Posterior vena cava (tissue), 2 donors: Measurements from ENCODE around the gene CUL4A. TPM values are rescaled to one million over a fixed set of nuclear protein-coding genes. Genes with fewer than 3 reads are reported as not detected.
"Not testable (repeated sequence)": the region's sequence is repeated elsewhere in the genome, so short reads cannot be mapped to it uniquely, and the experiment has no call there.

Source experiments
- DNase-seq: peaks from one replicate; pipeline ENCODE4 v3.0.0-alpha.2; 2020; ENCODE audit warnings: low spot score
- intact Hi-C, 2 donors: fragments of 100-400 bp; cut with DNase I; formaldehyde crosslinking; loops; one replicate each; pipeline versions ENCODE4 v1.14.1 to v1.14.2; 2022 to 2023
- microRNA-seq, 2 donors: library from miRNA; unstranded; fragments of <30 nt; microRNA quantifications; one replicate each; pipeline ENCODE4 v1.2.0, GENCODE V29; 2020 to 2021; ENCODE audit warnings: borderline microRNAs expressed in 2 of 2
- total RNA-seq, 2 donors: library from RNA; stranded (reverse); fragmentation: NEBNext Ultra II Directional; extraction: Animal tissue kit (Norgen Biotek cat#: 25700); gene quantifications; one replicate each; pipeline ENCODE4 v1.2.1, GENCODE V29; 2021
- donor health status: DM: yes; HTN: yes; CAD: no.
- donor health status: DM: yes; HTN: yes; CAD: no.

Gene CUL4A
- total RNA-seq, 2 donors from 2014 or later = 57.5 to 58.5 TPM

DNA sequence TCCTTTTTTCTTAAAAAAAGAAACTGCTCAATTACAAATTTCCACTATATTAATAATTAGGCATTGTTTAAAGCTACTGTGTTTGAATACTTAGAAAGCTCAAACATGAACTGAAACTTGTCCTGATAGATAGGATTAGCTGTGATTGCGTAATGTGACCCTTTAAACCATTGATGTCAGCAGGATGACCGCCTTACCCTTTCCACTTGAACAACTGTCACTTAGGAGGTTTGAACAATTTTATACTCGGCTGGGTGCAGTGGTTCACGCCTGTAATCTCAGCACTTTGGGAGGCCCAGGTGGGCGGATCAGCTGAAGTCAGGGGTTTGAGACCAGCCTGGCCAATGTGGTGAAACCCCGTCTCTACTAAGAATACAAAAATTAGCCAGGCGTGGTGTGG, 90.5 kb downstream of the CUL4A start:
- intact Hi-C loops = no loop called here
- DNase-seq = no peak

DNA sequence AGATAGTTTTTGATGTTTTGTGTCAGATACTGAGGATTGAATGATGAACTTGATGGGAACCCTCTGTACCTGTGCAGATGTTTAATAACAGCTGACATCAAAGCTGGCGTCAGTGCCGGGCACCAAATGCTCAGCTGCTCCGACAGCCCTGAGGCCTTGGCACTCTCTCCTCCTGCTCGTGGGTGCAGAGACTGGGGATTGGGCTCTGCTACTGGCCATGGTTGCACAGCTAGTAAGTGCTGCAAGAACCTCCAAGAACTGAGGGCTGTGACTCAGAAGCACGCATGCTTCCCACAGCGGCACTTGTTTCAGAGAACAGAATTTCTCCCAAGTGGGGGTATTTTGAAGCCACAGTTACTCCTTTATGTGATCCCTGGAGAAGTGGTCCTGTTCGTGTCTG, 93.6 kb downstream of the CUL4A start:
- DNase-seq = no peak
- intact Hi-C loops = no loop called here

DNA sequence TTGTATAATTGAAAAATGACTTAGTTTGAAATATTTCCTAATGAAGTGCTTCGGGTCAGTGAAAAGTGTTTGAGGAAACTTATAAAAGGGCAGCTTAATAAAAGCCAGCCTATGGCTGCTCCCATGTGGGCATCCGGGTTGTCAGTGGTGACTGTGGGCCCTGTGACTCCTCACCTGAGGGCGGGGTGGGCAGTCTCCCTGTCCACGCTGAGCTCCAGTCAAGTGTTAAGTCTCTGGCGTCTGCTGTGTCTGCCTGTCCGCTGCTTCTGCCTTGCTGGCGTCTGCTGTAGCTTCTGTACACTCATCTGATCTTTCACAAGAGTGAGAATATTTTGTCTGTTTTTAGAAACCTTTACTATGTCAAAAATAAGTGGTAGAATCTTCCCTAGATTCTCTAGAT, 94.7 kb downstream of the CUL4A start:
- no peak for DNase-seq
- intact Hi-C loops = no loop called here

DNA sequence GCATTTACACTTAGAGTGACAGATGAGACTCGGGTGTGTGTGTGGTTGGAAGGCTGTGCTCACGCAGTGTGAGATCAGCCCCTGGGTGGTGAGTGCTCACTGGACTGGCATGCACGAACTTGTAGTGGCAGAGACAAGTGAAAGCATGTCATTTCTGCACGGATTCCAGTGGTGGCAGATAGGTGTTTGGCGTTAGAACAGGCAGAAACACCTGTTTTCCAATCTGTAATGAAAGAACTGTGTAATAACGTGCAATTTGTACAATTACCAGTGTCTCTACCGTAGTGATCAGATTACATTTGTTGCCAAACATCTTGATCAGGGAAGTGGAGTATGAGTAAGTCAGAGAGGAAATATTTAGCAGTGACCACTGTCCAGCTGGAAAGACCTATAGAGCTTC, 95.8 kb downstream of the CUL4A start:
- no peak for DNase-seq
- intact Hi-C loops = no loop called here

DNA sequence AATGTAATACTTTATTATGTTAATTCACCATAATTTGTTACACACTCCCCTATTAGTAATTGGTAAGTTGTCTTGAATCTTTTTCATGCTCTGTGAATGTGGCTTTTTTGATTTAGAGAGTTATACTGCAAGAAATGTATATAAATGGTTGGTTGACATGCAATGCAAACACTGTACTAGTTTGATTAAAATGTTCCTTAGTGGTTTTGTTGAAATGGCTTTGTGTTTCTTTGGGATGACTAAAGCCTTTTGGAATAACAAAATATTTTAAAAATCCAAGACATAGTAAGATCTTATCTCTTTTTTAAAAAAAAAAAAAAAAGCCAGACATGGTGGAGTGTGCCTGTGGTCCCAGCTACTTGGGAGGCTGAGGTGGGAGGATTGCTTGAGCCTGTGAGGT, 98.1 kb downstream of the CUL4A start:
- DNase-seq = no peak
- intact Hi-C loops = no loop called here

DNA sequence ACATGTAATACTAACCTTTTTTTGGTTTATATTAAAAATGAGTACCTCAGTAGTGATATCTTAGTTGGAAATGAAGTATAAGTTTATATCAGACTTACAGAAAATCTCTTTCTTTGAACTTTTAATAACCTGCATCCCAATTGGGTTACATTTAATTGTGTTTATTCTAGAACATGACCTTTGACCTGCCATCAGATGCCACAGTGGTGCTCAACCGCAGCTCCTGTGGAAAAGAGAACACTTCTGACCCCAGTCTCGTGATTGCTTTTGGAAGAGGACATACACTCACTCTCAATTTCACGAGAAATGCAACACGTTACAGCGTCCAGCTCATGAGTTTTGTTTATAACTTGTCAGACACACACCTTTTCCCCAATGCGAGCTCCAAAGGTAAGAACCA, 100.1 kb downstream of the CUL4A start:
- no peak for DNase-seq
- intact Hi-C loops = no loop called here

DNA sequence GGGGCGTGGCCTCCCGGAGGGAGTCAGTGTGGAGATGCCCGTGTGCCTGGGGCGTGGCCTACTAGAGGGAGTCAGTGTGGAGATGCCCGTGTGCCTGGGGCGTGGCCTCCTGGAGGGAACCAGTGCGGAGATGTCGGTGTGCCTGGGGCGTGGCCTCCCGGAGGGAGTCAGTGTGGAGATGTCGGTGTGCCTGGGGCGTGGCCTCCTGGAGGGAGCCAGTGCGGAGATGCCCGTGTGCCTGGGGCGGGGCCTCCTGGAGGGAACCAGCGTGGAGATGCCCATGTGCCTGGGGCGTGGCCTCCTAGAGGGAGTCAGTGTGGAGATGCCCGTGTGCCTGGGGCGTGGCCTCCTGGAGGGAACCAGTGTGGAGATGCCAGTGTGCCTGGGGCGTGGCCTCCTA, 104.7 kb downstream of the CUL4A start:
- DNase-seq, intact Hi-C loops: not testable (repeated sequence)

DNA sequence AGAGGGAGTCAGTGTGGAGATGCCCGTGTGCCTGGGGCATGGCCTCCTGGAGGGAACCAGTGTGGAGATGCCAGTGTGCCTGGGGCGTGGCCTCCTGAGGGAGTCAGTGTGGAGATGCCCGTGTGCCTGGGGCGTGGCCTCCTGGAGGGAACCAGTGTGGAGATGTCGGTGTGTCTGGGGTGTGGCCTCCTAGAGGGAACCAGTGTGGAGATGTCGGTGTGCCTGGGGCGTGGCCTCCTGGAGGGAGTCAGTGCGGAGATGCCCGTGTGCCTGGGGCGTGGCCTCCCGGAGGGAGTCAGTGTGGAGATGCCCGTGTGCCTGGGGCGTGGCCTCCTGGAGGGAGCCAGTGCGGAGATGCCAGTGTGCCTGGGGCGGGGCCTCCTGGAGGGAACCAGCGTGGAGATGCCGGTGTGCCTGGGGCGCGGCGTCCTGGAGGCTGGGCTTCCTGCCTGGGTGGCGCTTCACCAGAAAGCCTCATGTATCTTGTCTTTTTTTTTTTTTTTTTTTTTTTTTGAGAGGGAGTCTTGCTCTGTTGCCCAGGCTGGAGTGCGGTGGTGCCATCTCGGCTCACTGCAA, 105.6 kb downstream of the CUL4A start:
- intact Hi-C loops, DNase-seq: not testable (repeated sequence)

DNA sequence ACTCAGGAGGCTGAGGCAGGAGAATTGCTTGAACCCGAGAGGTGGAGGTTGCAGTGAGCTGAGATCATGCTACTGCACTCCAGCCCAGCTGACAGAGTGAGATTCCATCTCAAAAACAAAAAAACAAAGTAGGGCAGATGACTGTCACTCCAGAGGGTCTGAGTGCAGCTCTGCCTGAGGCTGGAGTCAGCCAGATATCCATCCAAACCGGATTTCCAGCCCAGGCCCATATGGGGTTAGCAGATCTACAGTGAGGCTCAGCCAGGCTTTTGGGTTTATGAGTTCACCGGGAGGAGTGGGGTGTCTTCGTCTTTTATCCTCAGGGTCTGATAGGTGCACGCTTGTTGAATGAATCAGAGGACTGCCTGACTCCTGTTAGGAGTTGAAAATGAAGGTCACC, 106.6 kb downstream of the CUL4A start:
- intact Hi-C loops = no loop called here
- no peak for DNase-seq

Small RNA genes lying within 50 kb of the gene (microRNA-seq; reads per million reads assigned to microRNA genes)
- 0 reads per million in 2 donors for gene MIR8075

Other genes with a start within 250 kb of the CUL4A start
- gene MCF2L, start 240.4 kb upstream of the CUL4A start, total RNA-seq = 10 to 100 TPM; 28.6 to 33.1 TPM
- under 1 TPM in 1 of 2 donors, not detected in 1; 0.10 TPM for gene F7, start 103.8 kb upstream of the CUL4A start, total RNA-seq
- gene F10, start 86.8 kb upstream of the CUL4A start, total RNA-seq = 10 to 100 TPM; 19.8 to 48.4 TPM
- gene PROZ, start 51.0 kb upstream of the CUL4A start, total RNA-seq = not detected
- 10 to 100 TPM; 31.4 to 32.2 TPM for gene PCID2, start 944 bp upstream of the CUL4A start, total RNA-seq
- 100 to 1,000 TPM; 146 to 197 TPM for gene LAMP1, start 87.6 kb downstream of the CUL4A start, total RNA-seq
- 1 to 10 TPM; 3.8 to 4.9 TPM for gene GRTP1, start 154.5 kb downstream of the CUL4A start, total RNA-seq
- gene ADPRHL1, start 243.9 kb downstream of the CUL4A start, total RNA-seq = 1 to 10 TPM; 1.2 to 1.6 TPM